HG02840 (cell line): Measurements from ENCODE around the gene TARBP1.

Experiments
- ATAC-seq: cut with Tn5 transposase; IDR thresholded peaks from one replicate; pipeline ENCODE4 v1.9.1; 2021; ENCODE audit warnings: mild to moderate bottlenecking, moderate library complexity, moderate number of reproducible peaks; ENCODE audit not compliant: unreplicated experiment, low FRiP score

Gene TARBP1

GRCh38 chr1:234484991-234485739 lies 6.2 kb upstream of the TARBP1 start:
- no peak for ATAC-seq

DNA sequence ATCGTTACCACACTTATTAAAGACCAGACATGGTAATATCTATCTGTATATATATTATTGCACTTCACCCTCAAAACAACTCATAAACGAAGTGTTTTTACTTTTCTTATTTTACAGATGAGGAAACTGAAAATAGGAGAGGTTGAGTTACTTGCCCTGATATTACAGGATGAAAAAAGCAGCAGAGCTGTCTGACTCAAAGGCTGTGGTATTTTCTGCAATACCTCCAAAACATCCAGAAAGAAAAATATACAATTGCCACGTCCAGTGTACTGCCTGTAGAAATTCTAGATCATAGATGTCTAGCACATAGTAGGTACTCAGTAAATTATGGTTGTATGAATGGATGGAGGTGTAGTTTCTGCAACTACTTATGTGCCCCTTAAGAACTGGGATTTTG lies 5.2 kb upstream of the TARBP1 start:
- ATAC-seq: no peak

DNA sequence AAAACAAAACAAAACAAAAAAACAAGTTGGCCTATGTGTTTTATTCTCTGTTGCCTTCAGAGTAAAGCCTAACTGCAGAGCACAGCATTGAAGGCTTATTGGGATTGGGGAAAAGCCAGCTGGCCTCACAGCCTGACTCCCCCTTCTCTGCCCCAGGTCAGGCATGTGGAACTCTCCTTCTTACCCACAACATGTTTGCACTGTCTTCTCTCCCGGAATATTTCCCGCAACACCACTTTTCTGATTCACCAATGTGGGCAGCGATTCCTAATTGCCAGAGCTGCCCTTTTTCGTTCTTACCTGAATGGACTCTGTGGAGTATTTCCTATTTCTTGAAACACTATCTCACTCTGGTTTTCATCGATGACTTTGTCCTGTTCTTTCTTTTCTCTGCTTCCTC lies 2.8 kb upstream of the TARBP1 start:
- no peak for ATAC-seq

GRCh38 chr1:234479866-234480265 lies 887 bp upstream of the TARBP1 start:
- no peak for ATAC-seq

DNA sequence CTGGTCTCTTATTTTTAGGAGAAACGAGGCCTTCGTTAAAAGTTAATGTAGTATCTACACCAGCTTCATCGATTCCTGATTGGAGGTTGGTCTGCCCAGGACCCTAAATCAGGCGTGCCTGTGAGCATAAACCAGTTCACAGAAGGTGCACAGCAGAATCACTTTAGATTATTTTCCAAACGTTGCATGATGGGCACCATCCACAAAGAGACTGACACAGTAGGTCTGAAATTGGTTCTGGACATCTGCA lies 256 bp upstream of the TARBP1 start:
- peak; percentile 3 for ATAC-seq

GRCh38 chr1:234478152-234478480 lies 863 bp downstream of the TARBP1 start:
- peak; percentile 61 for ATAC-seq

- no peak for ATAC-seq
These were observed 1.4 kb downstream of the TARBP1 start for GRCh38 chr1:234477386-234478151.

DNA sequence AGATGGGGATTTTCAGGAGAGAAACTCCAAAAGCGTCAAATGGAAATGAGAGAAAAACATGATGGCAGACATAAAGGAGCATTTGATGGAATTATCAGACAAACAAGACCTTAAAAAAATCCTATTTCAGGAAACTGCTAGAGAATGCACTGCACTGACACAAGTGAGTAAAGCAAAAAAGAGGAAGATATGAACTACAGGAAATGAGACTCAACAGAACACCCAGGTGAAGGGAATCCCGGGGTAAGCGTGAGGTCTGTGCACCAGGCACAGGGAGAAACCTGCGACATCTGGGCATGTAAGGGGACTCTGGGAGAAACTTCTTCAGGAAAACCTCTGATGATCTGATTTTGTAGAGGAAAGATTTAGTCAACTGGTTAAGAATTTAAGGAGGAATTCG lies 2.8 kb downstream of the TARBP1 start:
- ATAC-seq: no peak

DNA sequence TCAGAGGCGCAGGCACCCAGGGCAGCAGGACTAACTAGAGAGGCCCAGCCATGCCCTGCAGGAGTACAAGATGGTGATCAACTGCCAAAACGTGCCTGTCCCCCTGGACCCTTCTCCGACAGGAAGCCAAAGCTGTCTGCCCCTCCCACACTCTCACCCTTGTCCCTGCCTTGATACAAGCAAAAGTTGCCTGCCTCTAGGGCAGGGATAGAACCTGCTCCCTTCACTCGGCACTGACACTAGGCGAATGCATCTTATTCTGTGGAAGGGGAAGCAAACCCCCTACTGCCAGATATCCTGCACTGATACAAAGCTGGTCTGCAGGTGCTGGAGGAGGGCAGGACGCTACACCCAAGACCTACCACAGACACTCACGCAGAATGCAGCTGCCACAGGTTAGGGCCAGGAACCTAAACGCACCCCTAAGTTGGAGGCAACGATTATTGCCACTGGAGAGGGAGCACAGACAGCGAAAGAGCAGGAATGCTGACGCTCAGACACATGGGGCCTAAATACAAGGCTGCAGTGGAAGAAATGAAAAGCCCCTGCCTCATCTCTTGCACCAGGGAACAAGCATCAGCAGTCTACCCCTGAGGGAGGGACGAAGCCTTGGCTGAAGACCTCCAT lies 3.7 kb downstream of the TARBP1 start:
- ATAC-seq: no peak

DNA sequence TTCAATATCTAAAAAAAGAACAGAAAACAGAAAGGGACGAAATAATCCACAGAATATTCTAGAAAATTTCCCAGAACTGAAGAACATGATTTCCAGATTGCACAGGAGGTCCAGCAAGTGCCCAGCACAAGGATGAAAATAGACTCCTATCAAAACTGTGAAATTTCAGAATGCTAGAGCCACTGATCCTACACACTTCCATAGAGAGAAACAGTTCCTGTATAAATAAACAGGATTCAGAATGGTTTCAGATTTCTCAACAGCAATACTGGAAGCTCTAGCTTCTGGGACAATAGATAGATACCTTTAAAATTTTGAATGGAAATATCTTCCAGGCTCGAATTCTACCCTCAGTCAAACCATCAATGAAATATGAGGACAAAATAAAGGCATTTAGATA lies 4.6 kb downstream of the TARBP1 start:
- ATAC-seq: no peak

DNA sequence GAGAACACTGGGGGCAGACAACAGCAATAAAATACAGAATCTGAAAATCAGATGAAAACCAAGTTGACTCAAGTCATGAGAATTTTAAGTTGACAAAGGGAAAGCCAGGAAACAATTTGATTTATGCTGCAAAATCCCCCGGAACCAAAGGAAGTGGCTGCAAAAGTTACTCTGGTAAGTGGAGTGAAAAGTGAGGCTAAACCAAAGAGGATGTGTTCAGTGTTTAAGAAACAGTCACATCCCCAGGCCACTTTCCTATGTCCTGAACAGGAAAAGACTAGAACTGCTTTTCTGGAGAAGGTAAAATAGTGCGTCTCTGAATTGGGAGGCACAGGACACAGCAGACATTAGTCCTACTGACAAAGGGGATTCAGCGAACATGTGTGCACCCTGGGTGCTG lies 5.9 kb downstream of the TARBP1 start:
- no peak for ATAC-seq

GRCh38 chr1:234469376-234469775 lies 9.6 kb downstream of the TARBP1 start:
- ATAC-seq: no peak

DNA sequence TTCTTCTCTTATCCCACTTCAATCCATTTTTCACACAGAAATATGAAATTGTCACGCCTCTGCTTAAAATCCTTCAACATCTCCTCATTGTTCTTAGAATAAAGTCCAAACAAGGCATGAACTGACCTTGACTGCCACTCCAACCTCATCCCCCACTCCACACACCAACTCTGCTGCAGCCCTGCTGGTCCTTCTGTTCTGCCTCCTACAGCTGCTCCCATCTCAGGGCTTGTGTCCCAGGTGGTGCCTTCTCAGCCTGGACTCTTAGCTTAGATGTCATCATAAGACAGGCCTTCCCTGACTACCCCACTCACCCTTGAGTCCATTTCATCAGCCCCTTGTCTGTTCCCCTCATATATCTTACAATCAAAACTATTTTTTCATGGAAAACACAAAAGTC lies 10.4 kb downstream of the TARBP1 start:
- no peak for ATAC-seq

GRCh38 chr1:234467821-234468220 lies 11.2 kb downstream of the TARBP1 start:
- no peak for ATAC-seq

DNA sequence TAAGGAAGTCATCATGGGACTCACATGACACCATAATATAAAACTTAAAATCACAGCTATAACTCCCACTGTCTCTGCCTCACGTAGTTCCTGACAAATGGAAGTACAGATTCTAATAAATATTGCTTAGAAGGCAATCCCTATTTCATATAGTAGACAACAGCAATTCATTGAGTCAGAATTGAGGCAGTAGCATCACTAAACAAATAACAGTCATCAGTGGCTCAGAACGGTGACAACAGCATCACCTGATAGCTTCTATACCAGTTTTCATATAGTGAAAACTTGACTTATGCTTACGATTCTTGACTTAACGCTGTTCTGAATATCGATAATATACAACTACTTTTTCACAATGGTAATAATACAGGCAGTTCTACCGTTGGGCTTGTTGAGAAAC lies 12.0 kb downstream of the TARBP1 start:
- ATAC-seq: no peak

DNA sequence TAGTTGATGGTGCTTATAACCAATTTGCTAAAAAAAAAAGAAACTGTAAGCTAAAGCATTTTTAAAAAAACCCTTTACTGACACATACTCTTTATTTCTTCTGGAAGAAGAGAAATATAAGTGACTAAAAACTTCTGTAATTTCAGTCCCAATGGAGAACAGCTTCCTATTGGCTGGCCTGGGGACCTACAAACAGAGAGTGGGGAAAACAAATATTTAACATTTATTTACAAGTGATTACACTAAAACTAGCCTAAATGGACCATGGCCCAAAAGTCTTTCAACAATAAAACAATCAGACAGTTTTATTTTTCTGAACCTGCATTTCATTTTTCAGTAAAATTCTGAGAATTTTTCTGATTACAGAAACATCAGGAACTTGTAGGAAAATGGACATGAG lies 15.2 kb downstream of the TARBP1 start:
- no peak for ATAC-seq

GRCh38 chr1:234460652-234461051 lies 18.3 kb downstream of the TARBP1 start:
- no peak for ATAC-seq

- ATAC-seq: no peak
These were observed 20.5 kb downstream of the TARBP1 start for GRCh38 chr1:234458352-234459017.

GRCh38 chr1:234454926-234455325 lies 24.1 kb downstream of the TARBP1 start:
- ATAC-seq: no peak

DNA sequence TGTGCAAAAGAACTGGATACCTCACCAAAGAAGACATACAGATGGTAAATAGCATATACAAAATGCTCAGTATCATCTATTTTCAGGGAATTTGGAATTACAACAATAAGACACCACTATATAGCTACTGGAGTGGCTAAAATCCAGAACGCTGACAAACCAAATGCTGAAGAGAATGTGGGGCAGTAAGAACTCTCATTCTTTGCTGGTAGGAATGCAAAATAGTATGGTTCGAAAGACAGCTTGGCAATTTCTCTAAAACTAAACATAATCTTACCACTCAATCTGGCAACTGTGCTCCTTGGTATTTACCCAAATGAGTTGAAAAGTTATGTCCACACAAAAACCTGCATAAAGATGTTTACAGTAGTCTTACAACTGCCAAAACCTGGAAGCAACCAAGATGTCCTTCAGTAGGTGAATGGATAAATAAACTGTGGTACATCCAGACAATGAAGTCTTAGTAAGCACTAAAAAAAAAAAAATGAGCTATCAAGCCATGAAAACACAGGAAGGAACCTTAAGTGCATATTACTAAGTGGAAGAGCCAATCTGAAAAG lies 26.5 kb downstream of the TARBP1 start:
- no peak for ATAC-seq

GRCh38 chr1:234440348-234440747 lies 38.6 kb downstream of the TARBP1 start:
- ATAC-seq: no peak
